Prostate gland (tissue), 2 donors: ENCODE data around the gene UPF1.

ENCODE experiments used
- CTCF ChIP-seq, 4 experiments: fragments of 200-600 bp in 2 of 4; fragments of 450-650 bp in 2 of 4; sonication (generic) in 2 of 4; IDR thresholded peaks; 1 replicate in 3 of 4; 2 replicates in 1 of 4; pipeline ENCODE4 v1.5.1; 2016 to 2019; ENCODE audit warnings: antibody characterized with exemption in 4 of 4, mild to moderate bottlenecking in 2 of 4, moderate library complexity in 2 of 4
- POLR2A ChIP-seq: fragments of 450-650 bp; IDR thresholded peaks from one replicate; pipeline ENCODE4 v1.6.1; 2016; ENCODE audit warnings: antibody characterized with exemption, mild to moderate bottlenecking

- no peak for TF ChIP-seq CTCF (IDR thresholded peaks at IDR 0.05)
- TF ChIP-seq POLR2A: no peak
Measured at GRCh38 chr19:18908917-18909619, 77.3 kb downstream of the UPF1 start.
